HepG2 (cell line): ENCODE data around the gene HYOU1.

Source experiments
- CBX5 ChIP-seq: sonication (generic); formaldehyde crosslinking; IDR thresholded peaks from 2 replicates; pipeline ENCODE4 v1.4.0; 2020; ENCODE audit warnings: missing genetic modification reagents, borderline replicate concordance
- MAFK ChIP-seq, 2 experiments: IDR thresholded peaks in 1 of 2; conservative IDR thresholded peaks in 1 of 2; 2 replicates each; pipeline ENCODE4 v1.6.1; 2011; ENCODE audit warnings: improper control_type of control experiment in 2 of 2, low read length in 2 of 2
- NCOA5 ChIP-seq: sonication (generic); formaldehyde crosslinking; IDR thresholded peaks from 2 replicates; pipeline ENCODE4 v1.4.0; 2020; ENCODE audit warnings: missing genetic modification reagents
- PLRG1 ChIP-seq: fragments of 450-650 bp; conservative IDR thresholded peaks from 2 replicates; pipeline ENCODE4 v1.6.1; 2016
- POLR2A ChIP-seq, 2 experiments: IDR thresholded peaks; 2 replicates each; pipeline ENCODE4 v1.6.1; 2011; ENCODE audit warnings: low read depth in 2 of 2, low read length in 2 of 2, mild to moderate bottlenecking in 1 of 2, moderate library complexity in 1 of 2; ENCODE audit not compliant: insufficient read depth in 1 of 2
- RNF2 ChIP-seq: fragments of 450-650 bp; conservative IDR thresholded peaks from 2 replicates; pipeline ENCODE4 v1.6.1; 2016; ENCODE audit warnings: low read depth
- TBP ChIP-seq: sonication (generic); formaldehyde crosslinking; IDR thresholded peaks from 2 replicates; pipeline ENCODE4 v1.5.0; 2020; ENCODE audit warnings: missing genetic modification reagents
- TF ChIP-seq, protein P1 (sequence below): sonication (generic); formaldehyde crosslinking; IDR thresholded peaks from 2 replicates; pipeline ENCODE4 v1.8.0; 2022; ENCODE audit warnings: low read depth, missing genetic modification reagents
- TF ChIP-seq, protein P2 (sequence below): sonication (generic); formaldehyde crosslinking; IDR thresholded peaks from 2 replicates; pipeline ENCODE4 v1.8.1; 2022; ENCODE audit warnings: low read depth, mild to moderate bottlenecking, missing genetic modification reagents
- TF ChIP-seq, protein P3 (sequence below): IDR thresholded peaks from 2 replicates; pipeline ENCODE4 v1.6.1; 2016; ENCODE audit warnings: missing compliant biosample characterization, missing genetic modification reagents, borderline replicate concordance

DNA sequence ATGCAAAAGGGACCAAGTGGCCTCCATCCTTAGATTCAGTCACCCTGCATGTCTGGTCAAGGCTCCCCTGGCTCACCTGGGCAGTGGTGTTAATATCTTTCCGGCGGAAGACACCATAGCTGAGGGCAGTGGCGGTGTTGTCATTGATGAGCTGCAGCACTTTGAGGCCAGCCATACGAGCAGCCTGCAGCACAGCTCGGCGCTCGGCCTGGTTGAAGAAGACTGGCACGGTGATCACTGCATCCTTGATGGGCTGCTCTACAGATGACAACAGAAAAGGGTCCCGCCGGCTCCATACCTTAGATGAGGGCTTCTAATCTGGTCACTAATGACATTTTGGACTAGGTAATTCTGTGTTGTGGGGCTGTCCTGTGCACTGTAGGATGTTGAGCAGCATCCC is 2.6 kb downstream of the HYOU1 start:
- TF ChIP-seq MAFK (conservative IDR thresholded peaks at IDR 0.05 in 1 of 2, IDR thresholded peaks at IDR 0.05 in 1 of 2; ENCODE audit: low read length in 2 of 2): no peak
- TF ChIP-seq, protein P1, sequence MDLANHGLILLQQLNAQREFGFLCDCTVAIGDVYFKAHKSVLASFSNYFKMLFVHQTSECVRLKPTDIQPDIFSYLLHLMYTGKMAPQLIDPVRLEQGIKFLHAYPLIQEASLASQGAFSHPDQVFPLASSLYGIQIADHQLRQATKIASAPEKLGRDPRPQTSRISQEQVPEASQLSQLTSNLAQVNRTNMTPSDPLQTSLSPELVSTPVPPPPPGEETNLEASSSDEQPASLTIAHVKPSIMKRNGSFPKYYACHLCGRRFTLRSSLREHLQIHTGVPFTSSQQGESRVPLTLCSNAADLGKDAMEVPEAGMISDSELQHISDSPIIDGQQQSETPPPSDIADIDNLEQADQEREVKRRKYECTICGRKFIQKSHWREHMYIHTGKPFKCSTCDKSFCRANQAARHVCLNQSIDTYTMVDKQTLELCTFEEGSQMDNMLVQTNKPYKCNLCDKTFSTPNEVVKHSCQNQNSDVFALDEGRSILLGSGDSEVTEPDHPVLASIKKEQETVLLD (CRISPR knock-in tag): no peak
- no peak for TF ChIP-seq POLR2A (IDR thresholded peaks at IDR 0.05; ENCODE audit: insufficient read depth in 1 of 2, low read depth in 2 of 2, low read length in 2 of 2)
- TF ChIP-seq CBX5: no peak
- TF ChIP-seq, protein P2, sequence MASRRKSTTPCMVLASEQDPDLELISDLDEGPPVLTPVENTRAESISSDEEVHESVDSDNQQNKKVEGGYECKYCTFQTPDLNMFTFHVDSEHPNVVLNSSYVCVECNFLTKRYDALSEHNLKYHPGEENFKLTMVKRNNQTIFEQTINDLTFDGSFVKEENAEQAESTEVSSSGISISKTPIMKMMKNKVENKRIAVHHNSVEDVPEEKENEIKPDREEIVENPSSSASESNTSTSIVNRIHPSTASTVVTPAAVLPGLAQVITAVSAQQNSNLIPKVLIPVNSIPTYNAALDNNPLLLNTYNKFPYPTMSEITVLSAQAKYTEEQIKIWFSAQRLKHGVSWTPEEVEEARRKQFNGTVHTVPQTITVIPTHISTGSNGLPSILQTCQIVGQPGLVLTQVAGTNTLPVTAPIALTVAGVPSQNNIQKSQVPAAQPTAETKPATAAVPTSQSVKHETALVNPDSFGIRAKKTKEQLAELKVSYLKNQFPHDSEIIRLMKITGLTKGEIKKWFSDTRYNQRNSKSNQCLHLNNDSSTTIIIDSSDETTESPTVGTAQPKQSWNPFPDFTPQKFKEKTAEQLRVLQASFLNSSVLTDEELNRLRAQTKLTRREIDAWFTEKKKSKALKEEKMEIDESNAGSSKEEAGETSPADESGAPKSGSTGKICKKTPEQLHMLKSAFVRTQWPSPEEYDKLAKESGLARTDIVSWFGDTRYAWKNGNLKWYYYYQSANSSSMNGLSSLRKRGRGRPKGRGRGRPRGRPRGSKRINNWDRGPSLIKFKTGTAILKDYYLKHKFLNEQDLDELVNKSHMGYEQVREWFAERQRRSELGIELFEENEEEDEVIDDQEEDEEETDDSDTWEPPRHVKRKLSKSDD (CRISPR knock-in tag): no peak
- no peak for TF ChIP-seq NCOA5
- TF ChIP-seq, protein P3, sequence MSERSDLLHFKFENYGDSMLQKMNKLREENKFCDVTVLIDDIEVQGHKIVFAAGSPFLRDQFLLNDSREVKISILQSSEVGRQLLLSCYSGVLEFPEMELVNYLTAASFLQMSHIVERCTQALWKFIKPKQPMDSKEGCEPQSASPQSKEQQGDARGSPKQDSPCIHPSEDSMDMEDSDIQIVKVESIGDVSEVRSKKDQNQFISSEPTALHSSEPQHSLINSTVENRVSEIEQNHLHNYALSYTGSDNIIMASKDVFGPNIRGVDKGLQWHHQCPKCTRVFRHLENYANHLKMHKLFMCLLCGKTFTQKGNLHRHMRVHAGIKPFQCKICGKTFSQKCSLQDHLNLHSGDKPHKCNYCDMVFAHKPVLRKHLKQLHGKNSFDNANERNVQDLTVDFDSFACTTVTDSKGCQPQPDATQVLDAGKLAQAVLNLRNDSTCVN (CRISPR knock-in tag): no peak
- no peak for TF ChIP-seq PLRG1
- no peak for TF ChIP-seq RNF2
- TF ChIP-seq TBP (CRISPR knock-in tag): no peak
